Adrenal gland (tissue), 5 donors: ENCODE data around the gene PSMA6.

ENCODE experiments used
- POLR2A ChIP-seq, 2 donors: fragments of 450-650 bp; IDR thresholded peaks; one replicate each; pipeline ENCODE4 v1.6.1; 2017; ENCODE audit warnings: antibody characterized with exemption in 2 of 2, mild to moderate bottlenecking in 2 of 2, moderate library complexity in 1 of 2
- TF ChIP-seq, protein P1 (sequence below), 6 experiments: fragments of 450-650 bp in 4 of 6; fragments of 200-600 bp in 2 of 6; sonication (generic) in 1 of 6; IDR thresholded peaks; 1 replicate in 5 of 6; 2 replicates in 1 of 6; pipeline versions ENCODE4 v1.5.1 to v1.8.0; 2016 to 2021; ENCODE audit warnings: antibody characterized with exemption in 6 of 6, mild to moderate bottlenecking in 2 of 6, moderate library complexity in 1 of 6
- donor health status: DM: no; HTN: no; CAD: no.

- TF ChIP-seq, protein P1, sequence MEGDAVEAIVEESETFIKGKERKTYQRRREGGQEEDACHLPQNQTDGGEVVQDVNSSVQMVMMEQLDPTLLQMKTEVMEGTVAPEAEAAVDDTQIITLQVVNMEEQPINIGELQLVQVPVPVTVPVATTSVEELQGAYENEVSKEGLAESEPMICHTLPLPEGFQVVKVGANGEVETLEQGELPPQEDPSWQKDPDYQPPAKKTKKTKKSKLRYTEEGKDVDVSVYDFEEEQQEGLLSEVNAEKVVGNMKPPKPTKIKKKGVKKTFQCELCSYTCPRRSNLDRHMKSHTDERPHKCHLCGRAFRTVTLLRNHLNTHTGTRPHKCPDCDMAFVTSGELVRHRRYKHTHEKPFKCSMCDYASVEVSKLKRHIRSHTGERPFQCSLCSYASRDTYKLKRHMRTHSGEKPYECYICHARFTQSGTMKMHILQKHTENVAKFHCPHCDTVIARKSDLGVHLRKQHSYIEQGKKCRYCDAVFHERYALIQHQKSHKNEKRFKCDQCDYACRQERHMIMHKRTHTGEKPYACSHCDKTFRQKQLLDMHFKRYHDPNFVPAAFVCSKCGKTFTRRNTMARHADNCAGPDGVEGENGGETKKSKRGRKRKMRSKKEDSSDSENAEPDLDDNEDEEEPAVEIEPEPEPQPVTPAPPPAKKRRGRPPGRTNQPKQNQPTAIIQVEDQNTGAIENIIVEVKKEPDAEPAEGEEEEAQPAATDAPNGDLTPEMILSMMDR (IDR thresholded peaks at IDR 0.05) = no peak
- no peak for TF ChIP-seq POLR2A (IDR thresholded peaks at IDR 0.05)
These were observed 41.9 kb upstream of the PSMA6 start for GRCh38 chr14:35250319-35250718.
